Measurements from ENCODE around the gene ADCY5. TPM values are rescaled to one million over a fixed set of nuclear protein-coding genes. Genes with fewer than 3 reads are reported as not detected.

Gene ADCY5
- total RNA-seq, 1 experiment from 2014 or later = 0.49 TPM

DNA sequence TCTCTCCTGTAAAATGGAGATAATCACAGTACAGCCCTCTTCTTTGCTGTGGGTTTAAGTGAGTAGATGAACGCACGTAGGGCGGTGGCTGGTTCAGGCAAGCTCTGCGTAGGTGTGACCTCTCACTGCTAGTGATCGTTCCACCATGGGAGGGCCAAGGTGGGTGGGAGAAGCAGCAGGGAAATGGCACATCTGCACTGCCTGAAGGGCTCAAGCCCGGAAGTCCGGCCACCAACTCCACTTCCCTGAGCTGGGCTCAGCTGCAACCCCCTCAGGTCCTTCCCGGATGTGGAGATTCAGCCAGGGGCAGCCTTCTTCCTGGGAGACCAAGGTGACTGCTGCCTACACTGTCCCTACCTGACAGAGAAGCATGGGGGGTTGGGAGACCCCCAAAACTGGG is 102.9 kb downstream of the ADCY5 start:
- Histone ChIP-seq H3K9ac (ENCODE audit: low read length) (no peak overlapping the region), H3K4me1 (ENCODE audit: control insufficient read depth in 1 of 2, insufficient read depth in 2 of 2, low read length in 2 of 2) (peaks cover 4 to 10% of the 10 kb centered on the region in 2 experiments; a peak in 2 of 4 replicates), H4K20me1 (ENCODE audit: insufficient read depth) (no peaks in the 10 kb centered on the region), H3K4me3 (replicated peaks in 1 of 2; ENCODE audit: low read depth in 1 of 2, low read length in 2 of 2) (no peak overlapping the region), H3K9me2 (ENCODE audit: insufficient read depth) (no peaks in the 10 kb centered on the region), H3K36me3 (ENCODE audit: control insufficient read depth in 1 of 2, insufficient read depth in 2 of 2, low read length in 2 of 2) (no peaks in the 10 kb centered on the region), H3K27ac (ENCODE audit: low read depth, low read length) (no peak overlapping the region), H3K79me2 (ENCODE audit: insufficient read depth, low read length) (no peaks in the 10 kb centered on the region), H2AFZ (ENCODE audit: low read depth, low read length, poor library complexity, severe bottlenecking) (no peak overlapping the region), H3K27me3 (ENCODE audit: insufficient read depth, low read length) (peaks cover 9% of the 10 kb centered on the region; the same call in 1 of the 2 replicates), H3K4me2 (ENCODE audit: low read length) (no peak overlapping the region), H3K9me3 (ENCODE audit: control insufficient read depth in 1 of 2, insufficient read depth in 1 of 2, low read depth in 1 of 2, low read length in 2 of 2) (no peaks in the 10 kb centered on the region)
- CTCF ChIA-PET = no interaction called here
- RAD21 ChIA-PET (ENCODE audit: low non-redundant PET in 1 of 2, low total read pairs in 2 of 2, uncharacterized antibody in 2 of 2, unreplicated experiment in 2 of 2) = no interaction called here
- no TSS peak for BruUV-seq (replicated peaks)
- POLR2A ChIA-PET = no interaction called here
- intact Hi-C loops (cut with micrococcal nuclease) = no loop called here
- TF ChIP-seq EZH2 (IDR thresholded peaks at IDR 0.05) (no peak), JUND (IDR thresholded peaks at IDR 0.05) (no peak), POLR2AphosphoS5 (IDR thresholded peaks at IDR 0.05; ENCODE audit: low read depth, low read length) (no peak), ZNF274 (IDR thresholded peaks at IDR 0.05; ENCODE audit: low read depth, low read length) (no peak)
- DNase-seq (ENCODE audit: low read depth, low spot score) (no peak), ATAC-seq (no peak)

- Histone ChIP-seq H3K9ac (ENCODE audit: low read length) (no peak overlapping the region), H3K4me2 (ENCODE audit: low read length) (no peak overlapping the region), H3K4me3 (replicated peaks in 1 of 2; ENCODE audit: low read depth in 1 of 2, low read length in 2 of 2) (no peak overlapping the region), H2AFZ (ENCODE audit: low read depth, low read length, poor library complexity, severe bottlenecking) (no peak overlapping the region), H3K9me3 (ENCODE audit: control insufficient read depth in 1 of 2, insufficient read depth in 1 of 2, low read depth in 1 of 2, low read length in 2 of 2) (no peaks in the 10 kb centered on the region), H4K20me1 (ENCODE audit: insufficient read depth) (no peaks in the 10 kb centered on the region), H3K4me1 (ENCODE audit: control insufficient read depth in 1 of 2, insufficient read depth in 2 of 2, low read length in 2 of 2) (peaks cover 4 to 10% of the 10 kb centered on the region in 2 experiments; a peak in 2 of 4 replicates), H3K79me2 (ENCODE audit: insufficient read depth, low read length) (no peaks in the 10 kb centered on the region), H3K27me3 (ENCODE audit: insufficient read depth, low read length) (peaks cover 9% of the 10 kb centered on the region; the same call in 1 of the 2 replicates), H3K27ac (ENCODE audit: low read depth, low read length) (no peak overlapping the region), H3K36me3 (ENCODE audit: control insufficient read depth in 1 of 2, insufficient read depth in 2 of 2, low read length in 2 of 2) (no peaks in the 10 kb centered on the region), H3K9me2 (ENCODE audit: insufficient read depth) (no peaks in the 10 kb centered on the region)
- DNase-seq (ENCODE audit: low read depth, low spot score) = no peak
- intact Hi-C loops (cut with micrococcal nuclease) = loop anchor here (5.0 kb wide), 1 partner anchor 147 kb away; no protein-coding TSS in a partner anchor
- ATAC-seq = no peak
- BruUV-seq (replicated peaks) = no TSS peak
- TF ChIP-seq EZH2phosphoT487 (IDR thresholded peaks at IDR 0.05; ENCODE audit: borderline replicate concordance) (no peak), JUND (IDR thresholded peaks at IDR 0.05) (no peak), ATF3 (IDR thresholded peaks at IDR 0.05) (no peak), FOSL1 (IDR thresholded peaks at IDR 0.05; ENCODE audit: low read depth) (no peak)
- RAD21 ChIA-PET (ENCODE audit: low non-redundant PET in 1 of 2, low total read pairs in 2 of 2, uncharacterized antibody in 2 of 2, unreplicated experiment in 2 of 2) = no interaction called here
- CTCF ChIA-PET = no interaction called here
- POLR2A ChIA-PET = no interaction called here
Observed at GRCh38 chr3:123344907-123345594, 103.8 kb downstream of the ADCY5 start.
